ENCODE results near the gene GPBAR1. TPM values are rescaled to one million over a fixed set of nuclear protein-coding genes. Genes with fewer than 3 reads are reported as not detected.

The GPBAR1 gene
- total and polyA plus RNA-seq, 9 of the 15 experiments (the other 6 are each of a cell fraction or from before 2014, with no cell fraction given), result not detected

GRCh38 chr2:218293715-218294429 is 33.1 kb downstream of the GPBAR1 start (continued):
- no peak for TF ChIP-seq WHSC1 (IDR thresholded peaks at IDR 0.05; ENCODE audit: low read length)
- no peak for TF ChIP-seq CBFA2T2 (conservative IDR thresholded peaks at IDR 0.05)
- TF ChIP-seq, protein P1, sequence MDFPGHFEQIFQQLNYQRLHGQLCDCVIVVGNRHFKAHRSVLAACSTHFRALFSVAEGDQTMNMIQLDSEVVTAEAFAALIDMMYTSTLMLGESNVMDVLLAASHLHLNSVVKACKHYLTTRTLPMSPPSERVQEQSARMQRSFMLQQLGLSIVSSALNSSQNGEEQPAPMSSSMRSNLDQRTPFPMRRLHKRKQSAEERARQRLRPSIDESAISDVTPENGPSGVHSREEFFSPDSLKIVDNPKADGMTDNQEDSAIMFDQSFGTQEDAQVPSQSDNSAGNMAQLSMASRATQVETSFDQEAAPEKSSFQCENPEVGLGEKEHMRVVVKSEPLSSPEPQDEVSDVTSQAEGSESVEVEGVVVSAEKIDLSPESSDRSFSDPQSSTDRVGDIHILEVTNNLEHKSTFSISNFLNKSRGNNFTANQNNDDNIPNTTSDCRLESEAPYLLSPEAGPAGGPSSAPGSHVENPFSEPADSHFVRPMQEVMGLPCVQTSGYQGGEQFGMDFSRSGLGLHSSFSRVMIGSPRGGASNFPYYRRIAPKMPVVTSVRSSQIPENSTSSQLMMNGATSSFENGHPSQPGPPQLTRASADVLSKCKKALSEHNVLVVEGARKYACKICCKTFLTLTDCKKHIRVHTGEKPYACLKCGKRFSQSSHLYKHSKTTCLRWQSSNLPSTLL (IDR thresholded peaks at IDR 0.05), result no peak
- no peak for TF ChIP-seq EZH2 (IDR thresholded peaks at IDR 0.05; ENCODE audit: borderline replicate concordance, low read depth, low read length)
- TF ChIP-seq SPI1 (IDR thresholded peaks at IDR 0.05; ENCODE audit: borderline replicate concordance, low read depth, low read length), result 0 out of 2 replicates have a peak, but pooled peaks have one; percentile 3
- TF ChIP-seq ZNF12 (CRISPR knock-in tag; IDR thresholded peaks at IDR 0.05), result 0 out of 2 replicates have a peak, but pooled peaks have one; percentile 32
- TF ChIP-seq ATF6 (CRISPR knock-in tag; IDR thresholded peaks at IDR 0.05), result no peak
- no peak for TF ChIP-seq BDP1 (IDR thresholded peaks at IDR 0.05; ENCODE audit: insufficient read depth, insufficient read length)

Data from K562 (cell line).